Ishikawa (cell line): ENCODE results near the gene AGAP2.

Source experiments
- MAX ChIP-seq: IDR thresholded peaks from 2 replicates; pipeline ENCODE4 v1.6.1; 2012
- TEAD4 ChIP-seq: IDR thresholded peaks from 2 replicates; pipeline ENCODE4 v1.6.1; 2012
- ZBTB7A ChIP-seq: IDR thresholded peaks from 2 replicates; pipeline ENCODE4 v1.6.1; 2012; ENCODE audit warnings: low read depth
- TF ChIP-seq, protein P1 (sequence below): IDR thresholded peaks from 2 replicates; pipeline ENCODE4 v1.6.1; 2012; ENCODE audit warnings: low read depth, mild to moderate bottlenecking

- TF ChIP-seq TEAD4 = no peak
- TF ChIP-seq, protein P1, sequence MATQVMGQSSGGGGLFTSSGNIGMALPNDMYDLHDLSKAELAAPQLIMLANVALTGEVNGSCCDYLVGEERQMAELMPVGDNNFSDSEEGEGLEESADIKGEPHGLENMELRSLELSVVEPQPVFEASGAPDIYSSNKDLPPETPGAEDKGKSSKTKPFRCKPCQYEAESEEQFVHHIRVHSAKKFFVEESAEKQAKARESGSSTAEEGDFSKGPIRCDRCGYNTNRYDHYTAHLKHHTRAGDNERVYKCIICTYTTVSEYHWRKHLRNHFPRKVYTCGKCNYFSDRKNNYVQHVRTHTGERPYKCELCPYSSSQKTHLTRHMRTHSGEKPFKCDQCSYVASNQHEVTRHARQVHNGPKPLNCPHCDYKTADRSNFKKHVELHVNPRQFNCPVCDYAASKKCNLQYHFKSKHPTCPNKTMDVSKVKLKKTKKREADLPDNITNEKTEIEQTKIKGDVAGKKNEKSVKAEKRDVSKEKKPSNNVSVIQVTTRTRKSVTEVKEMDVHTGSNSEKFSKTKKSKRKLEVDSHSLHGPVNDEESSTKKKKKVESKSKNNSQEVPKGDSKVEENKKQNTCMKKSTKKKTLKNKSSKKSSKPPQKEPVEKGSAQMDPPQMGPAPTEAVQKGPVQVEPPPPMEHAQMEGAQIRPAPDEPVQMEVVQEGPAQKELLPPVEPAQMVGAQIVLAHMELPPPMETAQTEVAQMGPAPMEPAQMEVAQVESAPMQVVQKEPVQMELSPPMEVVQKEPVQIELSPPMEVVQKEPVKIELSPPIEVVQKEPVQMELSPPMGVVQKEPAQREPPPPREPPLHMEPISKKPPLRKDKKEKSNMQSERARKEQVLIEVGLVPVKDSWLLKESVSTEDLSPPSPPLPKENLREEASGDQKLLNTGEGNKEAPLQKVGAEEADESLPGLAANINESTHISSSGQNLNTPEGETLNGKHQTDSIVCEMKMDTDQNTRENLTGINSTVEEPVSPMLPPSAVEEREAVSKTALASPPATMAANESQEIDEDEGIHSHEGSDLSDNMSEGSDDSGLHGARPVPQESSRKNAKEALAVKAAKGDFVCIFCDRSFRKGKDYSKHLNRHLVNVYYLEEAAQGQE = no peak
- TF ChIP-seq ZBTB7A = no peak
- TF ChIP-seq MAX = no peak
Observed at GRCh38 chr12:57752668-57753000, 14.1 kb upstream of the AGAP2 start.
